A549 treated with AZD2906 at 1 μM for 4 hours (cell line): ENCODE data around the gene UNC119B. TPM values are rescaled to one million over a fixed set of nuclear protein-coding genes. Genes with fewer than 3 reads are reported as not detected.

Experiments used
- total RNA-seq: library from RNA; stranded (reverse); fragments of 200-300 nt; extraction: Qiagen RNA extraction; gene quantifications from 5 replicates; pipeline ENCODE4 v1.2.3, GENCODE V29; 2022

The UNC119B gene
- total RNA-seq = 24.3 to 27.1 TPM (median 25.7 TPM) in 5 replicates

GRCh38 chr12:120710031-120710804, at the start of gene UNC119B:
TSS of gene UNC119B (plus strand) at chr12:120710458. CDS start at chr12:120710475, 17 bp downstream.

GRCh38 chr12:120686690-120687577, 23.3 kb upstream of the UNC119B start, which contains the start of gene MLEC:
TSS of gene MLEC (plus strand) at chr12:120687149. CDS start at chr12:120687297, 148 bp downstream.

GRCh38 chr12:120725659-120726509, 15.6 kb downstream of the UNC119B start, which contains the start of gene ACADS:
TSS of gene ACADS (plus strand) at chr12:120725826. CDS start at chr12:120725886, 60 bp downstream.

Other genes with a start within 250 kb of the UNC119B start
- gene SRSF9, start 240.7 kb upstream of the UNC119B start, total RNA-seq = 169 to 220 TPM (median 215 TPM) in 5 replicates
- gene DYNLL1, start 214.3 kb upstream of the UNC119B start, total RNA-seq = 572 to 625 TPM (median 592 TPM) in 5 replicates
- gene COQ5, start 181.3 kb upstream of the UNC119B start, total RNA-seq = 26.3 to 29.4 TPM (median 27.7 TPM) in 5 replicates
- 86.9 to 105 TPM (median 96.6 TPM) in 5 replicates for gene RNF10, start 176.1 kb upstream of the UNC119B start, total RNA-seq
- 47.9 to 53.2 TPM (median 49.9 TPM) in 5 replicates for gene POP5, start 129.1 kb upstream of the UNC119B start, total RNA-seq
- gene CABP1, start 69.8 kb upstream of the UNC119B start, total RNA-seq = 0.15 to 0.40 TPM (median 0.25 TPM) in 5 replicates
- 72.1 to 89.7 TPM (median 79.4 TPM) in 5 replicates for gene MLEC, start 23.3 kb upstream of the UNC119B start, total RNA-seq
- 9.9 to 12.0 TPM (median 11.7 TPM) in 5 replicates for gene ACADS, start 15.4 kb downstream of the UNC119B start, total RNA-seq
- gene SPPL3, start 193.9 kb downstream of the UNC119B start, total RNA-seq = 45.2 to 55.1 TPM (median 53.5 TPM) in 5 replicates